HG02798 (cell line): ENCODE measurements around the gene XPO5.
"Not testable (repeated sequence)": the region's sequence is repeated elsewhere in the genome, so short reads cannot be mapped to it uniquely, and the experiment has no call there.

Experiments used
- ATAC-seq: cut with Tn5 transposase; IDR thresholded peaks from one replicate; pipeline ENCODE4 v1.9.1; 2021; ENCODE audit warnings: mild to moderate bottlenecking; ENCODE audit not compliant: unreplicated experiment, poor library complexity

Gene XPO5

DNA sequence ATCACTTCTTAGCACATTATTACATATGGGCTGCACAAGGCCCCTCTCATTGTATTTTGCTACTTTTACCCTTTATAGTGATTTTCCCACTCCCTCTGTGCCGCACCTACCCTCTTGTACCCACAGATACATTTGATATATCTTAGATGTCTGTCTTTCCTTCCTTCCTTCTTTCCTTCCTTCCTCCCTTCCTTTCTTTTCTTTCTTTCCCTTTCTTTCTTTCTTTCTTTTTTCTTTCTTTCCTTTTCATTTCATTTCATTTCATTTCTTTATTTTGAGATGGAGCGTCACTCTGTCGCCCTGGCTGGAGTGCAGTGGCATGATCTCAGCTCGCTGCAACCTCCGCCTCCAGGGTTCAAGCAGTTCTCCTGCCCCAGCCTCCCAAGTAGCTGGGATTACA lies 12.4 kb upstream of the XPO5 start:
- no peak for ATAC-seq

DNA sequence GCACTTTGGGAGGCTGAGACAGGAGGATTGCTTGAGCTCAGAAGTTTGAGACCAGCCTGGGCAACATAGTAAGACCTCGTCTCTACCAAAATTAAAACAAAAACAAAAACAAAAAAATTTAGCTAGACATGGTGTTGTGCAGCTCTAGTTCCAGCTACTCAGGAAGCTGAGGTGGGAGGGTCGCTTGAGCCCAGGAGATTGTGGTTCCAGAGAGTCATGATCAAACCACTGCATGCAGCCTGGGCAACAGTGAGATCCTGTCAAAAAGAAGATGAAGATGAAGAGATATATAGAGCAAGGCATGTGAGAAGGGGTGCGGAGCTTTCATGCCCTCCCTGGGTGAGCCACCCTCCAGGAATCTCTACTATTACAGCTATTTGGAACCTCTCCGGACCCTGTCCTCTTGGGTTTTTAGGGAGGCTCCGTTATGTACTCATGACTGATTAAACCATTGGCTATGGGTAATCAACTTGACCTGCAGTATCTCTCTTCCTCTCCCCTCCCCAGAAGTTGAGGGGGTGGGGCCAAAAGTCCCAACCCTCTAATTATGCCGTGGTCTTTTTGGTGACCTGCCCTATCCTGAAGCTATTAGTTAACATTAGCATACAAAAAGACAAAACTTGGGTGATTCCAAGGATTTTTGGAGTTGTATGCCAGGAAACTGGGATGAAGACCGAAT lies 9.2 kb upstream of the XPO5 start:
- ATAC-seq = no peak

DNA sequence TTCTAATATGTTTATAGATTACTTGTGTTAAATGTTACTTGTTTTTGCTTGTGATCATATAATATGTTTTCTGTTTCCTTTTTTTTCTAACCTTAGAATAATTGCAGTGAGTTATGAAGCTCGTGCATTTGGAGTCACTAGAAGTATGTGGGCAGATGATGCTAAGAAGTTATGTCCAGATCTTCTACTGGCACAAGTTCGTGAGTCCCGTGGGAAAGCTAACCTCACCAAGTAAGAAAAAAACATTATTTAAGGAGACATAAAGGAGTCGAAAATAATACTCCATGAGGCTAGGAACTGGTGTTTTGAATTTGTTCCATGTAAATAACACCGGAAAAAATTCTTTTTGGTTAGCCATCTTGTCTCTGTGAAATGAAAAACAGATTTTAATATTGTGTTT lies 7.1 kb upstream of the XPO5 start:
- no peak for ATAC-seq

DNA sequence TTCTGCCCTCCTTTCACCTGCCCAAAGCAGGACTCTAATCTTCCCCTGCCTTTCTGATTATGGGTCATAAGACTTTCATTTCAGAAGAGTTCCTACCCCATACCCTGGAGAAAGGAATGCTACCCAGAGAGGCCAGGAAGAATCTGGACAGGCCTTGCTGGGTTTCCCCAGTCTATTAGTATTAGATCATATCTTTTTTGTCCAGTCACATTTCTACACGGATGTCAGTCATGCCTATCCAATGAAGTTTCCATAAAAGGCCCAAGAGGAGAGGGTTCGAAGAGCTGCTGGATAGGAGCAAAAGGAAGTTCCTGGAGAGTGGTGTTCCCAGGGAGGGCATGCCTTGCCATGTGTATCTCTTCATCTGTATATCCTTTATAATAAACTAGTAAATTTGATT lies 3.3 kb upstream of the XPO5 start:
- no peak for ATAC-seq

DNA sequence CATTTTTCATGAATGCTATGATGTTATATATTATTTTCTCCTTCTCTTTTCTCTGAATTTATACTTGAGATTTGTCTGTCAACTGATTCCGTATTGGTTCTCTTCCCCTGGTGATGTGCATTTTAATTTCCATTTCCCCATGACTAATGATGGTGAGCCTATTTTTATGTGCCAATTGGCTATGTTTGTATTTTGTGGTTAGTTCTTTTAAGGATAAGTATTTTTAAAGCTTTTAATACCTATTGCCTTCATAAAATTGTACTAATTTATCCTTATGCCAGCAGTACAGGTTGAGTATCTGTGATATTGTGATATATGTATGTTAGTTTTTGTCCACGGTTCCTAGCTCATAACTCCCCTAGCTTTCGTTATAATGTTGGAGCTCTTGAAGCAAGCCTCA lies 2.9 kb upstream of the XPO5 start:
- ATAC-seq = no peak

DNA sequence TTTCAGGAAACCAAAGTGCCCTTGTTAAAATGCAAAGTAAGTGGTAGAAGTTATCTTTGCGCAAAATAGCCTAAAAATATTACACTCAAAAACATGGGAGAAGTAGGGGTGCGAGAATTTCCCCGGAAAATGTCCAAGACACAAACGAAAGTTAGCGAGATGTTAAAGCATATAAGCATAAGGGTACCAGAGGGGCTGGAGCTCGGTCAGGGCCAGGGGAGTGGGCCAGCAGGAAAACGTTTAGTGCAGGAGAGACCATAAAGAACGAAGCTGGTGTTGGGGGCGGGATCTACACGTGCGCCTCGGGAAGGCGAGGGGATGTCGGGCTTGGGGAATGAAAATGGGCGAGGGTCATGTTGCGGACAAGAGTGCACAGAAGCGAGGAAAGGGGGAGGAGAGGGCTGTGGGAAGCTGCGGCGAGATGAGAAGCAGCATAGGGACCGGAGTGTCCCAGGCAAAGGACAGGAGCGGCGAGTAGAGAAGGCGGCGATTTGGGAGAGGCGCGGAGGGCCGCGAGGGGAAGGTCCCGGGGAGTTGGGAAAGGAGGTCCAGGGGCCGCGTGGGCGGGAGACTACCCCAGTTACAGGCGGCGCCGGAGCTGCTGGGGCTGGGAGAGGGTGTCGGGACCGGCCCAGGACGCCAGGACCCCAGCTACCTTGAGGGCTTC lies 600 bp downstream of the XPO5 start:
- no peak for ATAC-seq

DNA sequence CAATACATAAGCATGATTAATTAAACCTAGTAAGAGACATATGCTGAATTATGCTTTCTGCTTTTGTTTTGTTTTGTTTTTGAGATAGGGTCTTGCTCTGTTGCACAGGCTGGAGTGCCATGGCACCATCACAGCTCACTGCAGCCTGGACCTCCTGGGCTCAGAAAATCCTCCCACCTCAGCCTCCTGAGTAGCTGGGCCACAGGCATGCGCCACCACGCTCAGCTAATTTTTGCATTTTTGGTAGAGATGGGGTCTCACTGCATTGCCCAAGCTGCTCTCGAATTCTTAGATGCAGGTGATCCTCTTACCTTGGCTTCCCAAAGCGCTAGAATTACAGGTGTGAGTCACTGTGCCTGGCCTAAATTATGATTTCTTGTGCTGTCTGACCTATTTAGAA lies 3.8 kb downstream of the XPO5 start:
- ATAC-seq = no peak

DNA sequence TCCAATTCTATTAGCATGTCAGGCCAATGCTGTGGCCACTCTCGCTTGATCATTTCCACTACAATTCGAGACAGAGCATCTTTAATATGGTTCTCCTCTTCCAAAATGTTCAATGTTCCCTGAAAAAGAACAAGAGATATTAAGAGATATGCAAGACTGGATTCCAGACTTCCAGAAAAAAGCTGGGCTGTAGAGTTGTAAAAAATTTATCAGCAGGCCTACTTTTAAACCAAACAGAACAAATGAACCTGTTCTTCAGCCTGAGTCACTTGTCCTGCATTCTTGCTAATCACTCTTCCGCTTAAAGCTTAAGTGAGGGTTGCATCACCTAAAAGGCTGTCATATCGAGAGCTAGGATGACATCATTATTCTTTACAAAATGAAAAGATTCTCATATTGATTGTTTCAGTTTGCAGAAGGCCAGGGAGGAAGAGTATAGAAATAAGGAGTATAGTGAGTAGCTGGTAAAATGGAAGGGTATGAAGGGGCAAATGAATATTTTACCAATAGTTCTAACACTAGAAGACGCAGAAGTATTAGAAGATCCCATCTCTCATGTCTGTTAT lies 4.9 kb downstream of the XPO5 start:
- ATAC-seq = no peak

DNA sequence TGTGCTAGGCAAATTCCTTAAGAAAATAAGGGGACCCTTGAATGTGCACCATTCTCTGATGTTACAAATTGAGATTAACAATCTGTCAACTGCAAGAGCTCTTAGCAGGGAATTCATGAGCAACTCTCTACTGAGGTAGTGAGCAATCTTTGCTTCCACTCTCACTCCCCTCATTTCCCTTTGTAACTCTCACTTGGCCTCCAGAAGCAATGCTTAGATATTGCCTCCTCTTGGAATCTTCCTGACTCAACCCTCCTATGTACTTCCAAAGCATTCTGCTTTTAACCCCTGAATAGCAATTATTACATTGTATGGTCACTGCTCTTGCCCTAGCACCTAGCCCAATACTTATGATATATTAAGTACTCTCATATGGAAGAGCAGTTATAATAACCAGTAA lies 16.5 kb downstream of the XPO5 start:
- no peak for ATAC-seq

DNA sequence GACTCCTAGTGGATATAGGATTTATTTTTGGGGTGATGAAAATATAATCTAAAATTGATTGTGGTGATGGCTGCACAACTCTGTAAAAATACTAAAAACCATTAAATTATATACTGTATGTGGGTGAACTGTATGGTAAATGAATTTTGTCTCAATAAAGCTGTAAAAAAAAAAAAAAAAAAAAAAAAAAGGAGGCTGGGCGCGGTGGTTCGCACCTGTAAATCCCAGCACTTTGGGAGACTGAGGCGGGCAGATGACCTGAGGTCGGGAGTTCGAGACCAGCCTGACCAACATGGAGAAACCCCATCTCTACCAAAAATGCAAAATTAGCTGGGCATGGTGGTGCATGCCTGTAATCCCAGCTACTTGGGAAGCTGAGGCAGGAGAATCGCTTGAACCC lies 18.2 kb downstream of the XPO5 start:
- ATAC-seq = not testable (repeated sequence)

DNA sequence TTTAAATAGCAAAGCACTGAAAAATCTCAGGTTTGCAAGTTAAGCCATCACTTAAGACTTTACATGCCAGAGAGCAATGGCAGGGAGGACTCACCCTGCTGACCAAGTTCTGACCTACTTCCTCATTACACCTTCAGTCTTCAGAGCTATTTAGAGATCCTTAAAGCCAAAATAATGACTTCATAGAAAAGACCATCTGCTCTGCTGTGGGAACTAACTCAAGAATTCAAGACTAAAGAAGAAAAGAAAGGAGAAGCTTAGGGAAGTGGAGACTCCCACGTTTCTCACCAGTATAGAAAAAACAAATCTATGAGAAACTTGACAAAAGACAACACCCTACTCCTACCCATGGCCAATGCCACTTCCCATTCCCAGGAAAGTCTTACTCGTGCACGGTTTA lies 28.6 kb downstream of the XPO5 start:
- ATAC-seq = no peak

DNA sequence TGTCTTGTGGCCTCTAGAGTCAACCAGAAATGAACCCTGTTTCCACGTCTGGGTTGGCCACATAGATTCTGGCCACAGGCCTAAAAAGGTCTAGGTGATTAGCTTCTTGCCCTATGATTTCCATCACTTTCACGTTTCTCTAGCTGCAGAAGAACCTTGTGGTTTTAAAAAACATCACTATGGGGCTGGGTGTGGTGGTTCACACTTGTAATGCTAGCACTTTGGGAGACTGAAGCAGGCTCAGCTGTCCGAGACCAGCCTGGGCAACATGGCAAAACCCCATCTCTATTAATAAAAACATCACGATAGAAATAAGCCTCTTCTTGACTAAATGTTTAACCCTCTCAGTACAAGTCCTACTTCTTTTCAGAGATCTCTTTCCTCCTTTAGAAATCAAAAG lies 31.4 kb downstream of the XPO5 start:
- peak; percentile 33 for ATAC-seq

DNA sequence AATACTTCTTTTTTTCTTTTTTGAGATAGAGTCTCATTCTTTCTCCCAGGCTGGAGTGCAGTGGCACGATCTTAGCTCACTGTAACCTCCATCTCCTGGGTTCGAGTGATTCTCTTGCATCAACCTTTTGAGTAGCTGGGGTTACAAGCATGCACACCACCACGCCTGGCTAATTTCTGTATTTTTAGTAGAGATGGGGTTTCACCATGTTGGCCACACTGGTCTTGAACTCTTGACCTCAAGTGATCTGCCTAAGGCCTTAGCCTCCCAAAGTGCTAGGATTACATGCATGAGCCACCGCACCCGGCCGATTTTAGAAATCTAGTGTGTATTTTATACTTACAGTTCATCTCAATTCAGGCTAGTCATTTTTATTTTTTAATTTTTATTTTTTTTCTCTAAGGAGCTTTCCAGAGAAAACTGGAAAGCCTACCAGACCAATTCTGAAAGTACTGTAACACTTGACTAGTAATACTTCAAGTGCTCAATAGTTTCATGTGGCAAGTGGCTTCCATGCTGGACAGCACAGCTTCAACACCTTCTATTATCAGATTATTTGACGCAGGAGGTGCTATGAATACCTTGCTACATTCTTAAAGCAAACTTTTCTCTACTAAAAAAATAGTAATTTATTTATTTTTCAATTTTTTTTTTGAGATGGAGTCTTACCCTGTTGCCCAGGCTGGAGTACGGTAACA lies 33.9 kb downstream of the XPO5 start:
- ATAC-seq = peak; percentile 66

DNA sequence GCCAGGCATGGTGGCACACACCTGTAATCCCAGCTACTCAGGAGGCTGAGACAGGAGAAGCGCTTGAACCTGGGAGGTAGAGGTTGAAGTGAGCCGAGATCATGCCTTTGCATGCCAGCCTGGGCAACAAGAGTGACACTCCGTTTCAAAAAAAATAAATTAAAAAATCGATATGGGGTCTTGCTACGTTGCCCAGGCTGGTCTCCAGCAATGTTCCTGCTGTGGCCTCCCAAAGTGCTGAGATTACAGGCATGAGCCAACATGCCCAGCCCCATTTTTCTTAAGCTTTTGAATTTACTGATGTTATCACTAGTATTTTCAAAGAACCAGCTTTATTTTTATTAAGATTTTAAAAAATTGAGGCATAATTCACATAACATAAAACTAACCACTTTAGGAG lies 35.3 kb downstream of the XPO5 start:
- no peak for ATAC-seq

DNA sequence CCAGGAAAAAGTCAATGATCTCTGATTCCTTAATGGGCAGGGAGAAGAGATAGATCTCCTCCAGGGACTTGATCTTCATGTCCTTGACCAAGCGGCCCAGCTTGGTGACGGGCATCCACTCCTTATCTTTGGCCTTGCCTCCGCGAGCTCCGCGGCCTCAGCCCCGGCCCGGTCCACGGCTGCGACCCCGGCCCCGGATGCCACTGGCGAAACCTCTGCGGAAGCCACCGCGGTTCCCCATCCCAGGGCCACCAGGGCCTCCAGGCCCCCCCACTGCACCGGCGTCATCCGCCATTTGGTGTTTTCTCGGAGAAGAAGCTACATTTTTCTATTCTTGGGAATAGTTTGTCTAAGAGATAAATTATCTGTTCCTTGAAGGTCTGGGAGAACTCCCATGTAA lies 36.4 kb downstream of the XPO5 start:
- not testable (repeated sequence) for ATAC-seq

DNA sequence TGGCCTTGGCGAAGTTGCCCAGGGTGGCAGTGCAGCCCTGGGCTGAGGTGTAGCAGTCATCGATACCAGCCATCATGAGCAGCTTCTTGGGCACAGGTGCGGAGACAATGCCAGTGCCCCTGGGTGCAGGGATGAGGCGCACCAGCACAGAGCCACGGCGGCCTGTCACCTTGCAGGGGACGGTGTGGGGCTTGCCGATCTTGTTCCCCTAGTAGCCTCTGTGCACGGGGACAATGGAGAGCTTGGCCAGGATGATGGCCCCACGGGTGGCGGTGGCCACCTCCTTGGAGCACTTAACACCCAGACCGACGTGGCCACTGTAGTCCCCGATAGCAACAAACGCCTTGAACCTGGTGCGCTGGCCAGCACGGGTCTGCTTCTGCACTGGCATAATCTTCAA lies 36.9 kb downstream of the XPO5 start:
- ATAC-seq = not testable (repeated sequence)

DNA sequence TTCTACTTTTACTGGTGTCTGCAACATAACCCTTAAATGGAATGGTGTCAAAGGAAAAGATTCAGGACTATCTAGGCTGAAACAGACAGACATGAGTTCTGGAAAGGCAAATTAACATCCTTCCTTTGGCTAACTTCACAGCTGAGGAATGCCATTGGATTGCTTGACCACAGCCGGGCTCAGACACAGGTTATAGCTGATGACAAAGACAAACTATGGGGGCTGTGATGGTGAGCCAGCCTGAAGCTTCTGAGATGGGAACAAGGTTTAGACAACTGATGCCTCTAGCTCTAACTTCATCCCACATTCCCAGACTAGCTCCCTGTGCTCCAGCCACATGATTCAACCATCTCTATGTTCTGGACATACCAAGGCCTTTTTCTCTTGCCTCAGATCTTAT lies 43.6 kb downstream of the XPO5 start:
- no peak for ATAC-seq

DNA sequence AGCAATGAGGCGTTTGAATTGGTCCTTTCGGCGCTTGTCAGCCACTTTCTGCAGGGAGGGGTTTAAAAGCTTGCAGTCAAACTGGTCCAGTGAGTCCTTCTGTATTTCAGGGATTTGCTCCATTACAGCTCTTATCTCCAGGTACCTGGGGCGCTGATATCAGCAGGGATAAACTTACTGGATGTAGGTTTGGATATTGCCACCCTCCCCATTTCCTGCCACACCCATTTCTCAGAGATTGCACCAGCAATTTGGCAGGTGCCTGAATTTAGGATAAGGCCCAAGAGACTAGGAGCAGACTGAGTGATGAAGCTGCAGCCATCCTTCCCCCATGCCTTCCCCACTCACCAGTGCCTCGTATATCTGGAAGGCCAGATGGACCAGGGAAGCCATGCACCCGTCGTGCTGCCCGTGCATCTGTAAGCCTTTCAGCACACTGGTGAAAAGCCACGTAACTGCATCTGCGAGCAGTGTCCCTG lies 51.3 kb downstream of the XPO5 start:
- no peak for ATAC-seq

DNA sequence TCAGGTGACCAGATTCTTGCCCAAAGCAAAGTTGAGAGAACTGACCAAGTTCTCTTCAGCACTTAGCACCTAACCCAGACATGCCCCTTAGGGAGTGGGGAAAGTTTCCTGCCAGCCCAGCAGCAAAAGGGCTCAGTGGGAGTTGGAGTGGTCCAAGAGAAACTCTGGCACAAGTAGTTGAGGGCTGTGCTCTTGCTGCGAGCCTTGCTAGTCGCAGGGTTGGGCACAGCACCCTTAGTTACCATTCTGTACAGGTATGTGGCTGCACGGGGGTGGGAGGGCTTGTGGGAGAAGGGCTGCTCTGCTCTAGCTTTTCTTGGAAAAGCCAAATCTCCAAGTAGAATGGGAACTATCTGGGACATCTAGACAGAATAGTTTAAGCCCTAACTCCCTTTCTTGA lies 52.6 kb downstream of the XPO5 start:
- ATAC-seq = no peak

DNA sequence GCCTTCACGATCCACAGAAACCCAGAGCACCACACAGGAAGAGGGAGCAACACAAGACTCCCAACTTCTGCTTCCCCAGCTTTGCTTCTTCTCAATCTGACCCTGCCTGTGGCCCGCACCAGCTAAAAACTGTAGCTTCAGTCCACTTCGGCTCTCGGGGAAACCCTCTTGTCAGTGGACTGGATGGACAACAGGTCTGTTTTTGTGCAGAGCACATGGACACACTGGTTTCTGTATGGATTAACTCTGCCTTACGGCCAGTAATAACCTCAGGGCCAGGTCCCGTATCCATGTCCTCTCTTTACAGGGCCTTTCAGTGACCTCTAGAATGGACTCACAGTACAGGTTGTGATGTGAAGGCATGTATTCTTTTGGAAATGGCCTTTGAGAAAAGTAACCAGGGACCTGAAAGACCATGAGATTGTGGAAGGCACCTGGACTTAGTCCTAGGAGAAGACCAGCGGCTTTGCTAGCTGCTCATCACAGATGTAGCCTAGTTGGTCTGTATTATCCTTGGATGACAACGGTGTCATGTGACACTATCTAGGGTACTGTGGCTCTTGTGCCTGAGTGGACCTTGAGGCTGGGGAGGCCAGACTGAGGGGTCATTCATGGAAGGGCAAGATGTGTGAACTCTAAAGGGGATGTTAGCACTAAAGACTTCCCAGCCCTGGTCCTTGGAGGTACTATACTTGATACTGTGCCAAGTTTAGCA lies 53.1 kb downstream of the XPO5 start:
- no peak for ATAC-seq

DNA sequence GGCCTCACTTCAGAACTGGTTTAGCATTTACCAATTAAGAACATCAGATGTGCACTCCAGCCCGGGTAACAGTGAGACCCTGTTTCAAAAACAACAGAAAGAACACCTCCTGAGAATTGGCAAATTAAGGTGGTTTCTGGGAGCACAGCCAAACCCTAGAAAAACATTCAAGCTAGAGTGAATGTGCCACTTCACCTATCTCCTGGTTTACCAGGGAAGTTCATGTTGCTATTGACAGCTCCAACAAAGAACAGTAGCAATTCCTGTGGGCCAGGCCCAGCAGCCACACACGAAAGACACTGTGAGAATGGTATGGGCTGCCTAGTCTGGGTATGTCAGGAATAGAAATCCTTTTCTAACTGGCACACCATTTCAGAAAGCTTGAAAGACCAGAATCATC lies 54.0 kb downstream of the XPO5 start:
- ATAC-seq = no peak
